Upper lobe of left lung (tissue), 4 donors: ENCODE measurements around the gene CDH18.

Source experiments
- EP300 ChIP-seq, 4 donors: sonication (generic); formaldehyde crosslinking; IDR thresholded peaks; one replicate each; pipeline ENCODE4 v1.5.1; 2017; ENCODE audit warnings: antibody characterized with exemption in 4 of 4, control low read depth in 2 of 4
- POLR2A ChIP-seq, 4 donors: fragments of 450-650 bp; IDR thresholded peaks; one replicate each; pipeline ENCODE4 v1.5.1; 2016 to 2017; ENCODE audit warnings: antibody characterized with exemption in 4 of 4, mild to moderate bottlenecking in 2 of 4
- POLR2AphosphoS5 ChIP-seq, 2 donors: sonication (generic); formaldehyde crosslinking; IDR thresholded peaks; one replicate each; pipeline ENCODE4 v1.5.1; 2017; ENCODE audit warnings: antibody characterized with exemption in 2 of 2
- TF ChIP-seq, protein P1 (sequence below), 6 experiments: fragments of 450-650 bp in 4 of 6; fragments of 200-600 bp in 2 of 6; sonication (generic) in 2 of 6; IDR thresholded peaks; one replicate each; pipeline ENCODE4 v1.5.1; 2016 to 2019; ENCODE audit warnings: antibody characterized with exemption in 6 of 6

- TF ChIP-seq, protein P1, sequence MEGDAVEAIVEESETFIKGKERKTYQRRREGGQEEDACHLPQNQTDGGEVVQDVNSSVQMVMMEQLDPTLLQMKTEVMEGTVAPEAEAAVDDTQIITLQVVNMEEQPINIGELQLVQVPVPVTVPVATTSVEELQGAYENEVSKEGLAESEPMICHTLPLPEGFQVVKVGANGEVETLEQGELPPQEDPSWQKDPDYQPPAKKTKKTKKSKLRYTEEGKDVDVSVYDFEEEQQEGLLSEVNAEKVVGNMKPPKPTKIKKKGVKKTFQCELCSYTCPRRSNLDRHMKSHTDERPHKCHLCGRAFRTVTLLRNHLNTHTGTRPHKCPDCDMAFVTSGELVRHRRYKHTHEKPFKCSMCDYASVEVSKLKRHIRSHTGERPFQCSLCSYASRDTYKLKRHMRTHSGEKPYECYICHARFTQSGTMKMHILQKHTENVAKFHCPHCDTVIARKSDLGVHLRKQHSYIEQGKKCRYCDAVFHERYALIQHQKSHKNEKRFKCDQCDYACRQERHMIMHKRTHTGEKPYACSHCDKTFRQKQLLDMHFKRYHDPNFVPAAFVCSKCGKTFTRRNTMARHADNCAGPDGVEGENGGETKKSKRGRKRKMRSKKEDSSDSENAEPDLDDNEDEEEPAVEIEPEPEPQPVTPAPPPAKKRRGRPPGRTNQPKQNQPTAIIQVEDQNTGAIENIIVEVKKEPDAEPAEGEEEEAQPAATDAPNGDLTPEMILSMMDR (IDR thresholded peaks at IDR 0.05), result no peak
- TF ChIP-seq POLR2A (IDR thresholded peaks at IDR 0.05) (no peak), EP300 (IDR thresholded peaks at IDR 0.05) (no peak), POLR2AphosphoS5 (IDR thresholded peaks at IDR 0.05) (no peak)
Measured at GRCh38 chr5:20028506-20028905, 40.5 kb upstream of the CDH18 start.
